Mucosa of stomach (tissue), 1 donor: ENCODE measurements around the gene MYRIP.
"Not testable (repeated sequence)": the region's sequence is repeated elsewhere in the genome, so short reads cannot be mapped to it uniquely, and the experiment has no call there.

Source experiments
- H3K27me3 ChIP-seq: one replicate; pipeline ENCODE4 v1.7.0; 2013; ENCODE audit warnings: mild to moderate bottlenecking, low read length; ENCODE audit not compliant: control insufficient read depth, insufficient read depth
- H3K36me3 ChIP-seq: one replicate; pipeline ENCODE4 v1.7.0; 2013; ENCODE audit warnings: low read length; ENCODE audit not compliant: control insufficient read depth, insufficient read depth
- H3K4me1 ChIP-seq: one replicate; pipeline ENCODE4 v1.7.0; 2013; ENCODE audit warnings: mild to moderate bottlenecking, low read length; ENCODE audit not compliant: control insufficient read depth, insufficient read depth
- H3K4me3 ChIP-seq: one replicate; pipeline ENCODE4 v1.7.0; 2013; ENCODE audit warnings: low read length
- H3K9ac ChIP-seq: one replicate; pipeline ENCODE4 v1.7.0; 2013; ENCODE audit warnings: mild to moderate bottlenecking, low read length, moderate library complexity
- H3K9me3 ChIP-seq: one replicate; pipeline ENCODE4 v1.7.0; 2013; ENCODE audit warnings: mild to moderate bottlenecking, low read length, moderate library complexity; ENCODE audit not compliant: control insufficient read depth
- donor health status: Pancreatic carcinoma.

MYRIP gene

GRCh38 chr3:39783680-39784079 lies 25.7 kb upstream of the MYRIP start:
- Histone ChIP-seq H3K9me3 (no peaks in the 10 kb centered on the region), H3K36me3 (no peaks in the 10 kb centered on the region), H3K4me3 (no peak overlapping the region), H3K27me3 (no peaks in the 10 kb centered on the region), H3K9ac (no peak overlapping the region), H3K4me1 (no peaks in the 10 kb centered on the region)

- Histone ChIP-seq H3K4me1 (no peaks in the 10 kb centered on the region), H3K9me3 (no peaks in the 10 kb centered on the region), H3K27me3 (no peaks in the 10 kb centered on the region), H3K9ac (no peak overlapping the region), H3K36me3 (no peaks in the 10 kb centered on the region), H3K4me3 (no peak overlapping the region)
Observed at GRCh38 chr3:39784922-39785321, 24.5 kb upstream of the MYRIP start.

DNA sequence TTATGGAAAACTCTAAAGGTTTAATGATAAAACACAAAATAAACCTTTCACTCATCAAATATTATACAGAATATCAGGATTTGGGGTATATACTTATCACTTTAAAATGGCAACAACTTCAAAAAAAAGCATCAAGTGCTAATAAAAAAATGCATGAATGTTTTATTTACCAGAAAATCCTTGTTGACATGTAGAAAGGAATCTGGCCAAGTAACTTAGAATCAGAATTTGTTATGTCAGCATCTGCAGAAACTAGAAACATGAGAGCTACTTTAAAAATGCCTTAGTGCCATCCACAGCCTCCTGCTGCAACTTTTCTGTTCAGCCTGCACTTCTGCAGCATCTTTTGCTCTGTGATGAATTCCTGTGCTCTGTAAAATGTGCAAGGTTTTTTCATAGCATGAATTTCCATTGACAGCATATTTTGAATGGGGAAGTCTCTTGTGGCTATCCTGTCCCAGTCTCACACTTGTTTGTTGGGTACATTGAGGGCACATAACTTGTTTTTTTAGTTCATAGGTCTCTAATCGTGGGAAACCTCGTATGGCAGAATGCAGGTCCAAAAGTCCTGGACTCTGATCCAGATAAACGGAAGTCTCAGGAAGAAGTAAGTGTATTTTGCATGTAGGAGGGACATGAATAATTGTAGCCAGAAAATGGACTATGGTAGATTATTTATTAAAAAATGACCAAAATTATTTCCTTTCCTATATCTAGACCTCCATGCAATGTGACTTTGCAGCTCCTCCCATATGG lies 21.1 kb upstream of the MYRIP start:
- no peaks in the 10 kb centered on the region for H3K36me3 ChIP-seq
- no peaks in the 10 kb centered on the region for H3K4me1 ChIP-seq
- H3K9ac ChIP-seq = no peak overlapping the region
- no peaks in the 10 kb centered on the region for H3K27me3 ChIP-seq
- no peaks in the 10 kb centered on the region for H3K9me3 ChIP-seq
- H3K4me3 ChIP-seq = no peak overlapping the region

- Histone ChIP-seq H3K4me1 (no peaks in the 10 kb centered on the region), H3K36me3 (no peaks in the 10 kb centered on the region), H3K9ac (no peak overlapping the region), H3K27me3 (no peaks in the 10 kb centered on the region), H3K4me3 (no peak overlapping the region), H3K9me3 (no peaks in the 10 kb centered on the region)
Observed at GRCh38 chr3:39791603-39792002, 17.8 kb upstream of the MYRIP start.

GRCh38 chr3:39794880-39795279 lies 14.5 kb upstream of the MYRIP start:
- Histone ChIP-seq H3K9ac (no peak overlapping the region), H3K9me3 (no peaks in the 10 kb centered on the region), H3K27me3 (no peaks in the 10 kb centered on the region), H3K4me3 (no peak overlapping the region), H3K4me1 (no peaks in the 10 kb centered on the region), H3K36me3 (no peaks in the 10 kb centered on the region)

GRCh38 chr3:39801216-39801615 lies 8.2 kb upstream of the MYRIP start:
- Histone ChIP-seq H3K9ac (no peak overlapping the region), H3K4me1 (no peaks in the 10 kb centered on the region), H3K27me3 (no peaks in the 10 kb centered on the region), H3K9me3 (no peaks in the 10 kb centered on the region), H3K36me3 (no peaks in the 10 kb centered on the region), H3K4me3 (no peak overlapping the region)

DNA sequence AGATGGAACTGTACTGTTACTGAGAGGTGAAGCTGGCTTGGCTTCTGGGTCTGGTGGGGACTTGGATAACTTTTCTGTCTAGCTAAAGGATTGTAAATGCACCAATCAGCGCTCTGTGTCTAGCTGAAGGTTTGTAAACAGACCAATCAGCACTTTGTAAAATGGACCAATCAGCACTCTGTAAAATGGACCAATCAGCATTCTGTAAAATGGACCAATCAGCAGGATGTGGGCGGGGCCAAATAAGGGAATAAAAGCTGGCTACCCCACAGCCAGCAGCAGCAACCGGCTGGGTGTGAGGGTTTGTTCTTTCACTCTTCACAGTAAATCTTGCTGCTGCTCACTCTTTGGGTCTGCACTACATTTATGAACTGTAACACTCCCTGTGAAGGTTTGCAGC lies 6.9 kb upstream of the MYRIP start:
- not testable (repeated sequence) for H3K36me3 ChIP-seq, H3K4me1 ChIP-seq, H3K27me3 ChIP-seq, H3K9ac ChIP-seq, H3K4me3 ChIP-seq, H3K9me3 ChIP-seq

- no peaks in the 10 kb centered on the region for H3K27me3 ChIP-seq
- H3K4me3 ChIP-seq = no peak overlapping the region
- no peaks in the 10 kb centered on the region for H3K4me1 ChIP-seq
- H3K9ac ChIP-seq = no peak overlapping the region
- no peaks in the 10 kb centered on the region for H3K36me3 ChIP-seq
- H3K9me3 ChIP-seq = no peaks in the 10 kb centered on the region
Observed at GRCh38 chr3:39803956-39804355, 5.5 kb upstream of the MYRIP start.

DNA sequence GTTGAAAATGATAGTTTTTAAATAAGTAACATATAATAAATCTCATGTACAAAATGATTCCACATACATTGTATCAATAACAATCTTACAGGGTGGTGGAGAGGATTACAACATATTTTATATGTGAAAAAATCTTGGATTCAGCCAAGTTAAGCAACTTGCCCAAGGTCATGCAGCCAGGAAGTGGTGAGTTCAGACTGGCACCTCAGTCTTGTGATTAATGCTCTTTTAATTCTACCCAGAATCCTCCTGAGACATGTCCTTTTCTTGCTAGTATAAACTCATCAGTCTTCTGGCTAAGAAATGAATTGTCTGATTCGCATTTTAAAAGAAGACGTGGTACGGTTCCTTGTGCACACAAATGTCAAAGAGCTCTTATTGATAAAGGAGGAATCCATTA lies 4.5 kb upstream of the MYRIP start:
- Histone ChIP-seq H3K27me3 (peaks cover 4% of the 10 kb centered on the region), H3K9me3 (no peaks in the 10 kb centered on the region), H3K9ac (no peak overlapping the region), H3K36me3 (no peaks in the 10 kb centered on the region), H3K4me1 (peaks cover 4% of the 10 kb centered on the region), H3K4me3 (no peak overlapping the region)

- H3K4me1 ChIP-seq = peaks cover 11% of the 10 kb centered on the region
- H3K9ac ChIP-seq = no peak overlapping the region
- H3K27me3 ChIP-seq = peaks cover 11% of the 10 kb centered on the region
- no peak overlapping the region for H3K4me3 ChIP-seq
- no peaks in the 10 kb centered on the region for H3K9me3 ChIP-seq
- no peaks in the 10 kb centered on the region for H3K36me3 ChIP-seq
Observed at GRCh38 chr3:39805650-39806049, 3.8 kb upstream of the MYRIP start.

DNA sequence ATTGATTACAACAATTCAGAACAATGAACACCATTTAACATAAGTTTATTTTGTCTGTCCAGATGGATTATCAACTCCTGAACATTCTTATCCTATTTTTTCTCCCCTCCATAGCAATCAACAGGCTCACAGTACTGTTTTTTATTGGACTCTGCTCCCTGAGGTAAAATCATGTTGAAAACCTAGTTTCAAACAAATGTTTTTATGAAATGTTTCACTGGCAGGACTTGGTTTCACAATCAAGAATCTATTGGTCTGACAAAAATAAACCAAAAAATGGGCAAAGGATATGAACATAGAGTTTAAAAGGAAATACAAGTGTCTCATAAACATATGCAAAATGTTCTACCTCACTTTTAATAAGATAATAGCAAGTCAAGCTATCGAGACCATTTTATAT lies 2.6 kb upstream of the MYRIP start:
- Histone ChIP-seq H3K36me3 (no peaks in the 10 kb centered on the region), H3K9me3 (no peaks in the 10 kb centered on the region), H3K4me3 (no peak overlapping the region), H3K9ac (no peak overlapping the region), H3K27me3 (peaks cover 23% of the 10 kb centered on the region), H3K4me1 (peaks cover 15% of the 10 kb centered on the region)

- Histone ChIP-seq H3K9me3 (no peaks in the 10 kb centered on the region), H3K9ac (no peak overlapping the region), H3K4me1 (peaks cover 15% of the 10 kb centered on the region), H3K27me3 (peaks cover 32% of the 10 kb centered on the region), H3K36me3 (no peaks in the 10 kb centered on the region), H3K4me3 (no peak overlapping the region)
Observed at GRCh38 chr3:39808467-39809180, 785 bp upstream of the MYRIP start.
